Pancreas (tissue), 10 donors: ENCODE data around the gene GABRB3. TPM values are rescaled to one million over a fixed set of nuclear protein-coding genes. Genes with fewer than 3 reads are reported as not detected.

ENCODE experiments used
- ATAC-seq, 4 donors: fragments of 200-7000 bp; cut with Tn5 transposase; one replicate each; pipeline versions ENCODE4 v1.8.0 to v1.9.1; 2020; ENCODE audit warnings: mild to moderate bottlenecking in 4 of 4, moderate library complexity in 4 of 4
- DNase-seq, 6 donors: peaks; one replicate each; pipeline ENCODE4 v3.0.0-alpha.2; 2020
- FAIRE-seq: peaks from 2 replicates; lab custom pipeline; 2012; peaks lifted over from hg19 to GRCh38; lab: Jason Lieb, UNC
- H3K27ac ChIP-seq, 4 donors: fragments of 200-600 bp; sonication (generic); 1 replicate in 3 of 4; 2 replicates in 1 of 4; pipeline versions ENCODE4 v1.5.0 to v1.8.0; 2020
- H3K27me3 ChIP-seq, 4 donors: fragments of 200-600 bp; one replicate each; pipeline ENCODE4 v1.8.0; 2021
- H3K36me3 ChIP-seq, 3 donors: fragments of 200-600 bp; sonication (generic) in 1 of 3; one replicate each; pipeline versions ENCODE4 v1.5.0 to v1.8.0; 2020 to 2021
- H3K4me1 ChIP-seq, 3 donors: fragments of 200-600 bp; one replicate each; pipeline ENCODE4 v1.8.0; 2021
- H3K4me3 ChIP-seq, 4 donors: fragments of 200-600 bp; sonication (generic) in 2 of 4; one replicate each; pipeline versions ENCODE4 v1.5.0 to v1.8.0; 2020 to 2021
- H3K9me3 ChIP-seq, 4 donors: fragments of 200-600 bp; one replicate each; pipeline ENCODE4 v1.8.0; 2021
- WGBS, 2 donors: extraction: QIAGEN DNeasy Blood & Tissue Kit; methylation state at CpG; one replicate each; pipeline ENCODE4 v1.1.7; 2013; 5-methylcytosine and 5-hydroxymethylcytosine counted together
- intact Hi-C, 3 donors: fragments of 100-400 bp; cut with DNase I; formaldehyde crosslinking; loops; one replicate each; pipeline versions ENCODE4 v1.11.1 to v1.14.2; 2022
- polyA plus RNA-seq, 2 donors: library from polyadenylated mRNA; stranded (reverse); fragments of 200-250 nt; gene quantifications; one replicate each; pipeline ENCODE4 v1.2.3, GENCODE V29; 2013
- total RNA-seq, 6 donors: library from RNA; stranded (reverse); fragmentation: NEBNext Ultra II Directional in 4 of 6; extraction: Animal tissue kit (Norgen Biotek cat#: 25700) in 4 of 6; gene quantifications; one replicate each; pipeline versions ENCODE4 v1.2.1 to v1.2.4, GENCODE V29; 2021 to 2023
- TF ChIP-seq, protein P1 (sequence below), 4 donors: fragments of 200-600 bp; sonication (generic) in 3 of 4; IDR thresholded peaks; one replicate each; pipeline versions ENCODE4 v1.5.0 to v1.8.0; 2021; ENCODE audit warnings: antibody characterized with exemption in 4 of 4
- donor health status: healthy with polysubstance abuse.
- donor health status: DM: no; HTN: no; CAD: no; lungs with moderate emphysema.
- donor health status: DM: no; HTN: no; CAD: no.
- donor health status: control.
- donor health status: control.
- donor health status: Bipolar disorder and iron deficiency.
- donor health status: DM: yes; HTN: yes; CAD: no.
- donor health status: DM: no; HTN: no; CAD: no.
- donor health status: DM: no; HTN: no; CAD: no.
- donor health status: DM: yes; HTN: yes; CAD: no.

Gene GABRB3
- total and polyA plus RNA-seq, 8 donors: 1.3 to 11.4 (median 9.5) TPM

DNA sequence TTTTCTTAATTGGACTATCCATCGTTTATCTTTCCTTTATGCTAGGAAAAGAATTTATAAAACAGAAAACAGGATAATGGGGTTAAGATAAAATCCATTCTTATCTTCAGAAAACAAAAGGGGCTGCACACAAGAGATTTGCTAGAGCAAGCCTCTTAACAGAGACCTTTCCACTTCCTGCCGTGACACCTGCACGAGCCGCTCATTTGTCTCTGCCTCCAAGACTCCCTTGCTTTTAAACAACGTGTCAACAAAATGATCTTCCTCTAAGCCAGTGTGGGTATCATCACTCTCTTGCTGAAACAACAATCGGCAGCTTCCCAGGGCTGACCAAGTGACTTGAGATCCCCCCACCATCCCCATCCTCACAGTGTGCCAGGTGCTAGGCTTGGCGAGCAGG lies 33.1 kb downstream of the GABRB3 start:
- H3K4me3 ChIP-seq: no peak overlapping the region
- H3K27ac ChIP-seq: no peak overlapping the region
- no peaks in the 10 kb centered on the region for H3K27me3 ChIP-seq
- no peaks in the 10 kb centered on the region for H3K4me1 ChIP-seq
- H3K9me3 ChIP-seq: no peaks in the 10 kb centered on the region
- DNase-seq: no peak
- H3K36me3 ChIP-seq: no peaks in the 10 kb centered on the region
- FAIRE-seq: no peak
- intact Hi-C loops: no loop called here
- no peak for ATAC-seq
- WGBS, 2 donors: 23 to 27% methylated on average over 7 of the region's 7 CpGs
- TF ChIP-seq, protein P1, sequence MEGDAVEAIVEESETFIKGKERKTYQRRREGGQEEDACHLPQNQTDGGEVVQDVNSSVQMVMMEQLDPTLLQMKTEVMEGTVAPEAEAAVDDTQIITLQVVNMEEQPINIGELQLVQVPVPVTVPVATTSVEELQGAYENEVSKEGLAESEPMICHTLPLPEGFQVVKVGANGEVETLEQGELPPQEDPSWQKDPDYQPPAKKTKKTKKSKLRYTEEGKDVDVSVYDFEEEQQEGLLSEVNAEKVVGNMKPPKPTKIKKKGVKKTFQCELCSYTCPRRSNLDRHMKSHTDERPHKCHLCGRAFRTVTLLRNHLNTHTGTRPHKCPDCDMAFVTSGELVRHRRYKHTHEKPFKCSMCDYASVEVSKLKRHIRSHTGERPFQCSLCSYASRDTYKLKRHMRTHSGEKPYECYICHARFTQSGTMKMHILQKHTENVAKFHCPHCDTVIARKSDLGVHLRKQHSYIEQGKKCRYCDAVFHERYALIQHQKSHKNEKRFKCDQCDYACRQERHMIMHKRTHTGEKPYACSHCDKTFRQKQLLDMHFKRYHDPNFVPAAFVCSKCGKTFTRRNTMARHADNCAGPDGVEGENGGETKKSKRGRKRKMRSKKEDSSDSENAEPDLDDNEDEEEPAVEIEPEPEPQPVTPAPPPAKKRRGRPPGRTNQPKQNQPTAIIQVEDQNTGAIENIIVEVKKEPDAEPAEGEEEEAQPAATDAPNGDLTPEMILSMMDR (IDR thresholded peaks at IDR 0.05): no peak

DNA sequence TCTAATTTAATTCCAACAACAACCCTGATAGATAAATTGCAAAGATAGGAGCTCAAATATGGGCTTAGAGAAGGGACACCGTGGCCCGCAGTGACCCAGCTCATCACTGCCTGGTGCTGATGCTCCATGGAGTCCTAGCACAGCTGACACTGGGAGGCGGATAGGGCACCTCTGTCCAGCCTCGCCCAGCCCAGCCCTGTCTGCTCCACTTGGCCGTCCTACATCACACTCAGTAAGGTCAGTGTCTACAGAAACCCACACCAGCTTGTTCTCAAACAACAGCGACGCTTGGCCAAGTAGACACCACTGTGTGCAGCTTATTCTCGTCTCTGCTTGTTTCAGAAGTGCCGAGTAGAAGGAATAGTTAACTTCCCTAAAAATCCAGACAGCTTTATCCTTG lies 33.9 kb downstream of the GABRB3 start:
- 38 to 45% methylated on average over 9 of the region's 9 CpGs for WGBS, 2 donors
- DNase-seq (no peak), ATAC-seq (peak in 2 of 4 donors; percentile 55 to 60), FAIRE-seq (no peak)
- H3K4me3 ChIP-seq: no peak overlapping the region
- TF ChIP-seq, protein P1 (IDR thresholded peaks at IDR 0.05): no peak
- no peaks in the 10 kb centered on the region for H3K4me1 ChIP-seq
- H3K9me3 ChIP-seq: no peaks in the 10 kb centered on the region
- intact Hi-C loops: no loop called here
- H3K27ac ChIP-seq: no peak overlapping the region
- H3K27me3 ChIP-seq: no peaks in the 10 kb centered on the region
- no peaks in the 10 kb centered on the region for H3K36me3 ChIP-seq

DNA sequence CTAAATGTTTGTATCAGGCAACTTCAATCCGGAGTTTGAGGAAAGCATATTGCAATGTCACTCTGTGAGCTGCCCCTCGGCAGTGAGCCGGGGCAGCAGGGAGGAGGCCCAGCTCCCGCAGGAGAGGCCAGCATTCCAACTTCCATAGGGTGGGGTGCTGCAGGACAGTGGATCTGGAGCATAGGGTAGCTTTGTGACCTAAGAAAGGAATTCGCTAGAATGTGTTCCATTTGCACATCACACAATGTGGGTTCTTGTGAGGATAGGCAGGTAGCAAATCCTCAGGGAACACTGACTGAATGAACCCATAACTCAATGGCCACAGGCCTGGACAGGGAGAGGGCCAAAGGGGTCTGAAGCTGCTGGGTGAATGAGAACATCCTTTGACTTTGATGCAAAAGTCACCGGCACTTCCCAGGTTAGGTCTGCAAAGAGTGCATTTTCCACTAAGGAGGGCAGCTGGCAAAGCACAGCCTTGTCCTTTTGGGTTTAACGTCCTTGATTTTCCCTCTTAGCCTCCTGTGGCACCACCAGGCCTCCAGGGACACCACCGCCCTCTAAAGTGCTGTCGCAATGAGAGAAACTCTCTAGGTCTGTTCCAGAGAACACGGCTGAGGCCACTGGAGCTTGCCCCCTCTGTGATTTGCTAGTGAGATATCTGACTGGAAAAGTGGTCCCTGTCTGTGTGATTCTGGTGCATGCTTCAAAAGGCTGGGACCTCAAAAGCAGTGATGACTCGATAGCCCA lies 36.2 kb downstream of the GABRB3 start:
- DNase-seq: no peak
- WGBS, 2 donors: 51 to 62% methylated on average over 11 of the region's 11 CpGs
- Histone ChIP-seq H3K27me3 (no peaks in the 10 kb centered on the region), H3K9me3 (no peaks in the 10 kb centered on the region), H3K4me1 (no peaks in the 10 kb centered on the region), H3K4me3 (no peak overlapping the region), H3K27ac (no peak overlapping the region), H3K36me3 (no peaks in the 10 kb centered on the region)
- no peak for ATAC-seq
- intact Hi-C loops: no loop called here
- FAIRE-seq: no peak
- TF ChIP-seq, protein P1 (IDR thresholded peaks at IDR 0.05): no peak

DNA sequence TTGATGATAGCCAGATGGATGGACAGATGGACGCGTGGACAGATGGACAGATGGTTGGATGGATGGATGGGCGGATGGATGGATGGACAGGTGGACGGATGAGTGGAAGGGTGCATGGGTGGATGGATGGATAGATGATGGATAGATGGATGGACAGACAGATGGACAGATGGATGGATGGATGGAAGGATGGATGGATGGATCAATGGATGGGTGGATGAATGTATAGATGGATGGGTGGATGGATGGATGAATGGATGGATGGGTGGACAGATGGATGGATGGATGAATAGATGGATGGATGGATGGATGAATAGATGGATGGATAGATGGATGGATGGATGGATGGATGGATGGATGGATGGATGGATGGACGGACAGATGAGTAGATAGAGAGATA lies 40.9 kb downstream of the GABRB3 start:
- 72 to 80% methylated on average over 5 of the region's 5 CpGs for WGBS, 2 donors
- H3K9me3 ChIP-seq: no peaks in the 10 kb centered on the region
- no peak for FAIRE-seq
- no peak overlapping the region for H3K27ac ChIP-seq
- TF ChIP-seq, protein P1 (IDR thresholded peaks at IDR 0.05): no peak
- no peaks in the 10 kb centered on the region for H3K27me3 ChIP-seq
- no peak for DNase-seq
- no peaks in the 10 kb centered on the region for H3K36me3 ChIP-seq
- intact Hi-C loops: no loop called here
- no peak for ATAC-seq
- no peaks in the 10 kb centered on the region for H3K4me1 ChIP-seq
- no peak overlapping the region for H3K4me3 ChIP-seq

DNA sequence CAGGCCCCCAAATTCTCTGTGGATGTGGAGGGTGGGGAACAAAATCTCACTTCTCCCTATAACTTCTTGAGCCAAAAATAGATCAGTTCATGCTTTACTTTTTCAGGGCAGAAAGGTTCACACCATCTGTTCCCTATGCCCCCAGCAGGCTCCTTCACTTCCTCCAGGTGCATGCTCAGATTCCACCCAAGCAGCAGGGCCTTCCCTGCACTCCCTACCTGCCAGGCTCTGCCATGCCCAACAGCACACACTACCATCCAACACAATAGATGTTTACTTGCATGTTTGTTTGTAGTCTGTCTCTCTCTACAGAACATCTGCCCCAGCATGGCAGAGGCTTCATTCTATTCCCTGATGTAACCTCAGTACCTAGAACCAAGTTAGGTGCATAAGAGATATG lies 43.3 kb downstream of the GABRB3 start:
- Histone ChIP-seq H3K9me3 (no peaks in the 10 kb centered on the region), H3K4me1 (no peaks in the 10 kb centered on the region), H3K36me3 (no peaks in the 10 kb centered on the region), H3K4me3 (no peak overlapping the region), H3K27ac (no peak overlapping the region), H3K27me3 (no peaks in the 10 kb centered on the region)
- ATAC-seq: no peak
- intact Hi-C loops: no loop called here
- TF ChIP-seq, protein P1 (IDR thresholded peaks at IDR 0.05): no peak
- FAIRE-seq: no peak
- no peak for DNase-seq
